SK-N-SH (cell line): ENCODE results near the gene SND1.

ENCODE experiments used
- CTCF ChIP-seq: fragments of 200-600 bp; sonication (generic); IDR thresholded peaks from 2 replicates; pipeline ENCODE4 v1.6.1; 2017; ENCODE audit warnings: antibody characterized with exemption, mild to moderate bottlenecking, moderate library complexity
- EZH2phosphoT487 ChIP-seq: fragments of 200-600 bp; sonication (generic); IDR thresholded peaks from 2 replicates; pipeline ENCODE4 v1.6.1; 2017; ENCODE audit warnings: low read depth, mixed run types, mild to moderate bottlenecking, antibody characterized with exemption, moderate library complexity, borderline replicate concordance
- MAX ChIP-seq: IDR thresholded peaks from 2 replicates; pipeline ENCODE4 v1.4.0; 2012; ENCODE audit warnings: low read depth
- MEF2A ChIP-seq: IDR thresholded peaks from 2 replicates; pipeline ENCODE4 v1.4.0; 2012; ENCODE audit warnings: low read depth, borderline replicate concordance
- MXI1 ChIP-seq: IDR thresholded peaks from 2 replicates; pipeline ENCODE4 v1.6.1; 2012; ENCODE audit warnings: mild to moderate bottlenecking, low read depth, low read length, improper control_type of control experiment
- YY1 ChIP-seq: IDR thresholded peaks from 2 replicates; pipeline ENCODE4 v1.4.0; 2012; ENCODE audit warnings: low read depth, mild to moderate bottlenecking

- TF ChIP-seq MXI1, result no peak
- no peak for TF ChIP-seq YY1
- no peak for TF ChIP-seq CTCF
- no peak for TF ChIP-seq EZH2phosphoT487
- no peak for TF ChIP-seq MEF2A
- TF ChIP-seq MAX, result no peak
Measured at GRCh38 chr7:127976738-127977120, 324.7 kb downstream of the SND1 start.
